GM18520 (cell line): ENCODE results near the gene LMNB1.
"Not testable (repeated sequence)": the region's sequence is repeated elsewhere in the genome, so short reads cannot be mapped to it uniquely, and the experiment has no call there.

Source experiments
- ATAC-seq: cut with Tn5 transposase; IDR thresholded peaks from one replicate; pipeline ENCODE4 v1.9.1; 2021; ENCODE audit not compliant: unreplicated experiment

The LMNB1 gene, protein sequence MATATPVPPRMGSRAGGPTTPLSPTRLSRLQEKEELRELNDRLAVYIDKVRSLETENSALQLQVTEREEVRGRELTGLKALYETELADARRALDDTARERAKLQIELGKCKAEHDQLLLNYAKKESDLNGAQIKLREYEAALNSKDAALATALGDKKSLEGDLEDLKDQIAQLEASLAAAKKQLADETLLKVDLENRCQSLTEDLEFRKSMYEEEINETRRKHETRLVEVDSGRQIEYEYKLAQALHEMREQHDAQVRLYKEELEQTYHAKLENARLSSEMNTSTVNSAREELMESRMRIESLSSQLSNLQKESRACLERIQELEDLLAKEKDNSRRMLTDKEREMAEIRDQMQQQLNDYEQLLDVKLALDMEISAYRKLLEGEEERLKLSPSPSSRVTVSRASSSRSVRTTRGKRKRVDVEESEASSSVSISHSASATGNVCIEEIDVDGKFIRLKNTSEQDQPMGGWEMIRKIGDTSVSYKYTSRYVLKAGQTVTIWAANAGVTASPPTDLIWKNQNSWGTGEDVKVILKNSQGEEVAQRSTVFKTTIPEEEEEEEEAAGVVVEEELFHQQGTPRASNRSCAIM

DNA sequence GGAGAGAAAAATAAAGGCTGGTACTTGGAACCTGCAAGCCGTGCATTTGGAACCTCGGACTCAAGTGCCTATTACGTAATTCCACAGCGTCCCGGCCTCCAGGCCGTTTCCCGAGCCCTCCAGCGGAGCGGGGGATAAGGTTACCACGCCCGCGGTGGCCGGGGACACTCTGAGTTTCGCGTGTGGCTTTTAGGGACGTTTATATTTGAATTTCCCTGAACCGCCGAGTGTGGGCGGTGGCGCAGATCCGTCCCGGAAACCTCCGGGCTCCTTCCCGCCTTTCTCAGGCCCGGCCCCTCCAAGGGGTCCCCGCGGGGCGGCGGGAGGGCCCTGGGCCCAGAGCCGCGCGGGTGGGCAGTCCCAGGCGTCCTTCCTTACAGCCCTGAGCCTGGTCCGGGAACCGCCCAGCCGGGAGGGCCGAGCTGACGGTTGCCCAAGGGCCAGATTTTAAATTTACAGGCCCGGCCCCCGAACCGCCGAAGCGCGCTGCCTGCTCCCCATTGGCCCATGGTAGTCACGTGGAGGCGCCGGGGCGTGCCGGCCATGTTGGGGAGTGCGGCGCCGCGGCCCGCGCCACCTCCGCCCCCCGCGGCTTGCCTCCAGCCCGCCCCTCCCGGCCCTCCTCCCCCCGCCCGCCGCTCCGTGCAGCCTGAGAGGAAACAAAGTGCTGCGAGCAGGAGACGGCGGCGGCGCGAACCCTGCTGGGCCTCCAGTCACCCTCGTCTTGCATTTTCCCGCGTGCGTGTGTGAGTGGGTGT lies at the start of gene LMNB1:
TSS of gene LMNB1 (plus strand) at position 638 of the 758 bp plus-strand sequence. CDS start 373 bp downstream, outside the sequence.
- peak; percentile 56 for ATAC-seq

DNA sequence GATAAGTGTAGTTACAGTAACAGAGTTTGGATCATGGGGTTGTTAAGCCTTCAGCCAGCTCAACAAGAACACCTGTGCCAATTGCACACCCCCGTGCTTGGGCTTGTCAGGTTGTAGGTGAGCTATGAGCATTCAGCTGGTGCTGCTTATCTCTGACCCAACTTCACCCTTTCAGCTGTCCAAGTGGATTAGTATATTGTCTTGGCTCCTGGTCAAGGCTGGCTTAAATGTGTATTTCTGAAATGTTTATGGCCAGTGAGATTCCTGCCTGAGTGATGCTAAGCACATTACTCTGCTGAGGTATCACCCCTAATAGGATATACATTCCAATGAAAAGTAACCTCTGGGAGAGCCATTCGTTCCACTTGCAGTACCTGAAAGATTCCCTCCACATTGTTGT lies 44.2 kb upstream of the LMNB1 start:
- no peak for ATAC-seq

DNA sequence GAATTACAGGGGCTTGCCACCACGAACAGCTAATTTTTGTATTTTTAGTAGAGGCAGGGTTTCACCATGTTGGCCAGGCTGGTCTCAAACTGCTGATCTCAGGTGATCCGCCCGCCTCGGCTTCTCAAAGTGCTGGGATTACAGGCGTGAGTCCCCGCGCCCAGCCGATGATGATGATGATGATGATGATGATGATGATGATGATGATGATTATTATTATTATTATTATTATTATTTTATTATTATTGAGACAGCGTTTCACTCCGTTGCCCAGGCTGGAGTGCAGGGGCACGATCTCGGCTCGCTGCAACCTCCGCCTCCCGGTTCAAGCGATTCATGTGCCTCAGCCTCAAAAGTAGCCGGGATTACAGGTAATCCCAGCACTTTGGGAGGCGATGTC lies 42.4 kb upstream of the LMNB1 start:
- not testable (repeated sequence) for ATAC-seq

DNA sequence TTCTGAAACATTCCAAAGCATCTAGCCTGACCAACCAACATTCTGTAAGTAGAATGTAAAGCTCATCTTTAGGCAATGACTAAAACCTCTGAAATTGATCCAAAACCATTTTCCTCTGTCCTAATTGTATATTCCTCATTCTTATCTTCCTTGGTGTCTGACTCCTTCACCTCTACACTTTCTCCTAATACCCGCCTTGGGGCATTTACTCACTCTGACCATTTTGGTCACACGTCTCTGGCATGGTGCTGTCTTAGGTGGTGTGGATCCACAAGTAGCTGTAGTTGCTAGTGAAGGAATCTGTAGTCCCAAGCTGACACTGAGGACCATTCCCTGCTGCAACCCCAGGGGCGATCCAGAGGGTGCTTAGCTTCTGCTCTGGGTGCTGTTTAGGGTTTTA lies 40.8 kb upstream of the LMNB1 start:
- no peak for ATAC-seq

DNA sequence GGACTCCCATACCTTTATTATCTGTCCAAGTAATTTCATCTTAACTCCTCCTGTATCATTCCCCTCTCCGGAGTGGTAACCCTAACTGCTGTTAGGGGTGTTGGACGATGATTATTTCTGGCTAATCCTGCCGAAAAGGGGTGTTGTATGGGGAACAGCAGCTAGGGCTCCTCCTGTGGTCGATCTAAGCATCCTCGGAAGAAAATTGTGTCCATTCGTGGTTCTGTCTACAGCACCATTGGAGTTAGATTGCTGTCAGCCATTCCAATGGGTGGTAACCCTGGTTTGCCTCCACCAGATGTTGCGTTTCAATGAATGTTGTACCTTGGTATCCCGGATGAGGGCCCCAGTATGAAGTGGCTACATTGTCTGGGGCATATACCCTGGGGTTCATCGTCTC lies 35.6 kb upstream of the LMNB1 start:
- ATAC-seq: no peak

DNA sequence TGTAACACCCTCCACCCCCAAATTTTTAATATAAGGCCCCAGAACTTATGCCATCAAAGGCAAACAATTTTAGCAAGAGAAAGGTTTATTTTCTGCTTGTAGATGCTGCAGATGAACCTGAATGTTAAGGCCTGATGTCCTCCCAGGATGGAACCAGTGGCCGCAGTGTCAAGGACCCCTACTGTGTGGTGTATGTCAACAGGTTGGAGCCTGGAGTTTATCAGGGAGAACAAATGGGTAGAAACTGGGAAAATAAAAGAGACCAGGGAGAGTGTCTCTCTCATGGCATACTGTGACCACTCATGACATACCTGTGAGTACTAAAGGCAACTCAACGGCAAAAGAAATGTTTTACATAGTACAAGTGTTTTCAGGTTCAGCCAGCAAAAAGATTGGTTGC lies 34.5 kb upstream of the LMNB1 start:
- no peak for ATAC-seq

DNA sequence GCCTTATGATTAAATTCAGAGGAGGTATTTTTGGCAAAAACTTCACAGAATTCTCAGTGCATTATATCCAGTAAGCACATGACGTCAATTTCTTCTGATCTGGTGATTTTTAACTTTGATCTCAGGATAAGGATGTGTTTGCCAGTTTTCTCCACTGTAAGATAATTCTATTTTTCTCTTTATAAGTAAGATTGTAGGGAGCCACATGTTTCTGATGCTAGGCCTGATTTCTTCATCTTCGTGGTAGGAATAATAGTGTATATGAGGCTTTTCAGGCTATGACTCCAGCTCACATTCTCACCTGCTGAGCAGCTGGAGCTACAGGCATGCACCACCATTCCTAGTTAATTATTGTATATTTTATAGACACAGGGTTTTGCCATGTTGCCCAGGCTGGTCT lies 32.1 kb upstream of the LMNB1 start:
- ATAC-seq: no peak

DNA sequence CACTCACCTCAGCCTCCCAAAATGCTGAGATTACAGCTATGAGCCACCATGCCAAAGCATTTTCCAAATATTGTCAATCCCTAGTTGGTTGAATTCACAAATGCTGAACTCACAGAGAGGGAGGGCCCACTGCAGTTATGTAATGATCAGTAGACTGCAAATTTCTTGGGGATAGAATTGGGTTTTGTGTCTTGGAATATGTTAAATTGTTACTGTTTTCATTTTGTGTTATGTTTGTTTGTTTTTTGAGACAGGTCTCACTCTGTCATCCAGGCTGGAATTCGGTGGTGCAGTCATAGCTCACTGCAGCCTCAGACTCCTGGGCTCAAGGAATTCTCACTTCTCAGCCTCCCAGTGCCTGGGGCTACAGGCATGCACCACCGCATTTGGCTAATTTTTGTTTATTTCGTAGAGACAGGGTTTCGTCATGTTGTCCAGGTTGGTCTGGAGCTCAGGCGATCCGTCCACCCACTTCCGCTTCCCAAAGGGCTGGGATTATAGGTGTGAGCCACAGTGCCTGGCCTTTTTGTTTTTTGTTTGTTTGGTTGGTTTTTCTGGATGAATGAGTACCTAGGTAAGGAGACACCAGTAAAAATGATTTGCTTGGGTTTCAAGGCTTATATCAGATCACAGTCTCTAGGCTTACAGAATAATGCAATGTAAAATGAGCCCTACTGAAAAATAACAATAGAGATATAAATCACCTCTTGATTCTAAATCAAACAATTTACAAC lies 31.5 kb upstream of the LMNB1 start:
- ATAC-seq: no peak

DNA sequence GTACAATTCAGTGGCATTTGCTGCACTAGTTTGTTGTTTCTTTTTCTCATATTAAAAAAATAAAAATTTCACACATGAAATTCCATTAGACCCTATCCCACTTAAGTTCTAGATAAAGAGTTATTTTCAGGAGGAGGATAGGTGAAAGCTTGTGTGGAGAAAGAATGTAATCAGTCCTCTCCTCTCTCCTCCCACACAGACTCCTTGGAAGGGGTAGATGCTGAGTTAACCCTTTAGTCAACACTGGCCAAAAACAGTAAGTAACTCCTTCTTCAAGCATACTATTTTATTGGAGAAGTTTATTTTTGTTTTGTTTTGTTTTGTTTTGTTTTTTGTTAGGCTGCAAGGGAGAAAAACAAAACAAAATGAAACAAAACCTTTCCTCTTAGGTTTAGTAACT lies 30.6 kb upstream of the LMNB1 start:
- no peak for ATAC-seq

DNA sequence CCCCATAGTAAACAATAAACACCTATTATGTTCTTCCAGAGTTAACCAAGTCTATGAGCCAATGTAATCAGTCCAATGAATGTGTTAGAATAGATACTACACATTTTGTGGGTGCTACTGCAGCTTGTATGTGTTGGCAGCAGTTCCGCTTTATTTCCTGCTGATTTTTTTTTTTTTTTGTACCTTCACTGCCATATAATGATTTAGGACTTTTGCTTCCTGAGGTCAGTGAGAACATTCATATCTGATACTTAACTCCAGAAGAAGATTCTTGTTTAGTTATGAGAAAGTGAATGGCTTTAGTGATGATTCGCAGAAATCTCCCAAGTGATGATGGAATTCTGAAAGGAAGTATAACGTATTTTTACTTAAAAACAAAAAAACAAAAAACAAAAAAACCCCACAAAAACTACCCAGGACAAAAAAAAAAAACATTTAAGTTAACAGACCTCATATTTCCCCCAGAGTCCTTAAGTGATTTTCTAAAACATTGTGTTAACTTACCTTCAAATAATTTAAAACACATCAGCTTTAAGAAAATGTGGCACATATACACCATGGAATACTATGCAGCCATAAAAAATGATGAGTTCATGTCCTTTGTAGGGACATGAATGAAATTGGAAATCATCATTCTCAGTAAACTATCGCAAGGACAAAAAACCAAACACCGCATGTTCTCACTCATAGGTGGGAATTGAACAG lies 24.7 kb upstream of the LMNB1 start:
- no peak for ATAC-seq

DNA sequence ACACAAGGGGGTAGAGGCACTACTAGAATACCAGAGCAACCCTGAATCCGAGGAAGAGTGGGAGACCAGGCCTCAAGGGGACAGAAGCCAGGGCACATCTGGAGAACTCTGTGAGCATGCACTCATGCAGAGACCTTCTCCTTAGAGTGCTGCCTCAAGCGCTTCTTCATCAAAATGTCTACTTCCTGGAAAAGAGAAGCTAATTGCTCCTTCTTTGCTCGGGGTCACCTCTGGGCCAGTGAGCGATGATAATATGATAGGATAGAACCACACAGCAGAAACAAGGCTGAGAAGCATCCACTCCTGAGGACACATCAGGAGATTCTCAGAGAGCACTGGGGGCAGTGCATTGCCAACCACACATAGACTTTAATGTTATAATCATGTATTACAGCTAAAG lies 23.7 kb upstream of the LMNB1 start:
- ATAC-seq: no peak

DNA sequence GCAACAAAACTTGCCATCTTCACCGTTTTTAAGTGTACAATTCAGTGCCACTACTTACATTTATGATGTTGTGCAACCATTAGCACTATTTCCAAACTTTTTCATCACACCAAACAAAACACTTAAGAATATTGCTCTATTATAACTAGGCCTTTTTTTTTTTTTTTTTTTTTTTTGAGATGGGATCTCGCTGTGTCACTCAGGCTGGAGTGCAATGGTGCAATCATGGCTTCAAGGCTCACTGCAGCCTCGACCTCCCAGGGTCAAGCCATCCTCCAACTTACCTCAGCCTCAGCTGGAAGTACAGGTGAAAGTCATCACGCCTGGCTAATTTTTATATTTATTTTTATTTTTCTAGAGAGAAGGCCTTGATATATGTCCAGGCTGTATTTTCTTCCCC lies 22.3 kb upstream of the LMNB1 start:
- ATAC-seq: no peak

DNA sequence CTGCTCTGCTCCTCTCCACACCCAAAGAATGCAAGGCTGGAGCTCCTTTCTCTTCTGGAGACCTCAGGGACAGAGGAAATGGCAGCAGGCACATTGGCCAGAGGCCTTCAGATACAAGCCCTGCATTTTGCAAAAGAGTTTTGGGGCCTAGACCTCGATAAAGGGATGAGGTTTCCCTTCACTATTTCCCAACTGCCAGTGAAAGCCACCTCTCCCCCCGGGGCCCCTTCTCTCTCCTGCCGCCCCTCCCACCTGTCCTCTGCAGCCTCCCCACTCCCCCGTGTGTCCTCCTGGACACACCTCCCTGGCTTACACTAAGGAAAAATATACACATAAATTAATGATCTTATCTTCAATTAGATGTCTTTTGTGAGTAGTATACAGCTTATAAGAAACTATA lies 21.3 kb upstream of the LMNB1 start:
- ATAC-seq: no peak

DNA sequence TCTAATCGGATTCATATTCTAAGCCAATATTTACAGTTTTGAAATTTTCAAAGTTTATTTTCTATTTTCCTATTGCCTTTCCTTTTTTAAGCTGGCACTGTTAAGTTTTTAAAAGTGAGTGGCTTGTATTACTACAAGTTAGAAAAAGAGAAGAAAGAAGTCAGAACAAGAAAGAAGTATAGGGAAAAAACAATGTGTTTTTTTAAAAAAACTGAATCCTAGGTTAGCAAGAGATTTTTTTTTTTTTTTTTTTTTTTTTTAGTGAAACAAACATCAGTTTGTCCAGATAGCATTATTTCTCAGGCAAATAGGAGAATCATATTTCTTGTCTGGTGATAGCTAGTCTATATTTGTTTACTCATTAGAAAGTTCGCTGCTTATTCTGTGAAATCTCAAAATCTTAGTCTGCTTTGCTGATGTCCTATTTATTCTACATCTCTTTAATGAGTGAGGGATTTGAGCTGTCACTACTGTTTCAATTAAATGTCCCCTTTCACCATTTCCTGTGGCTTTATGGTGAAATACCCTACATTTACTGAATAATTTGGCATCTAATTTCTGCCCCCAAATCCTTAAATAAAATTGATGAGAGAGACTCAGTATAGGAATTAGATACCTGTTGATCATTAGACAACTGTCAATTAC lies 19.1 kb upstream of the LMNB1 start:
- no peak for ATAC-seq

DNA sequence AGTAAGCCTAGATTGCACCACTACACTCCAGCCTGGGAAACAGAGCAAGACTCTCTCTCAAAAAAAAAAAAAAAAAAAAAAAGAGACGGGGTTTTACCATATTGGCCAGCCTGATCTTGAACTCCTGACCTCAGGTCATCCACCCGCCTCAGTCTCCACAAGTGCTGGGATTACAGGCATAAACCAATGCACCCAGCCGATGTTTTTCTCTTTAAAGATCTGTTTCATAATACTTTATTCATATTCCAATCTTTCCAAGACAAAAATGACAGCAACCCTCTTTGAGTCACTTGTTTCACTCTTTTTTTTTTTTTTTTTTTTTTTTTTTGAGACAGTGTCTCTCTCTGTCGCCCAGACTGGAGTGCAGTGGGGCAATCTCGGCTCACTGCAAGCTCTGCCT lies 13.6 kb upstream of the LMNB1 start:
- no peak for ATAC-seq

DNA sequence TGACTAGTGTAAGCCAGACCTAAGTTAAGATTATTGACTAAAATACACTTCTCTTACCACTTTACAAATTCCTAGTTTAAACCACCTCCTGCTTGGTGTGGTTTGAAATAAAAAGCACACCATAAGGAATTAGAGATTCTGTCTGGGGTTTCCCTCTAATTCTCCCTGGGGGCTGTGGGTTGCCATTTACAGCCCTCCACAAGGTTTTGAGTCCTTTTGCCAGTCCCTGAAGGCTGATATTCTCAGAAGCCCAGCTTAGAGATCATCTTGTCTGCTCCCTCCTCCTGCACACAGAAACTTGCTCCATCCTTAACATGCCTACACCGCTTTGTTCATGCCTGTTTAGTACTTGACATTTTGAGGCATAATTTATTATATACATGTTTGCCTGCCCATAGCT lies 7.2 kb upstream of the LMNB1 start:
- ATAC-seq: no peak

DNA sequence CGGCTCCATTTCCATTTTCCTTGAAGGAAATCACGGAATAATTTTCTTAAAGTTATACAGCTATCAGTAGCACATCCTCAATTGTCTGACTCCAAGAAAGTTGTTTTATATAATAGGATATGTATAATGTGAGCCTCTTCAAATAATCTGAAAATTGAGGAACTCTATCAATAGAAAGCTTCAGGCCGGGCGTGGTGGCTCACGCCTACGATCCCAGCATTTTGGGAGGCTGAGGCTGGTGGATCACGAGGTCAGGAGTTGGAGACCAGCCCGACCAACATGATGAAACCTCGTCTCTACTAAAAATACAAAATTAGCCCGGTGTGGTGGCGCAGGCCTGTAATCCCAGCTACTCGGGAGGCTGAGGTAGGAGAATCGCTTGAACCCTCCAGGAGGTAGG lies 3.4 kb upstream of the LMNB1 start:
- ATAC-seq: not testable (repeated sequence)

DNA sequence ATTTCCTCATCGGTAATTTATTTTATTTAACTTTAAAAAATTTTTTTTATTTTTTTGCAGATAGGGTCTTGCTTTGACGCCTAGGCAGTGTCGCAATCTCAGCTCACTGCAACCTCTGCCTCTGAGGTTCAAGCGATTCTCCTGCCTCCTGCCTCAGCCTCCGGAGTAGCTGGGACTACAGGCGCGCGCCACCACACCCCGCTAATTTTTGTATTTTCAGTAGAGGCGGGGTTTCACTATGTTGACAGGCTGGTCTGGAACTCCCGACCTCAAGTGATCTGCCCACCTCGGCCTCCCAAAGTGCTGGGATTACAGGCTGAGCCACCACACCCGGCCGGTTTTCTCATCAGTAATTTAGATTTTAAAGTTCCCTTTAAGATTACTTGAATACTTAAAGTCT lies 2.3 kb upstream of the LMNB1 start:
- ATAC-seq: not testable (repeated sequence)

DNA sequence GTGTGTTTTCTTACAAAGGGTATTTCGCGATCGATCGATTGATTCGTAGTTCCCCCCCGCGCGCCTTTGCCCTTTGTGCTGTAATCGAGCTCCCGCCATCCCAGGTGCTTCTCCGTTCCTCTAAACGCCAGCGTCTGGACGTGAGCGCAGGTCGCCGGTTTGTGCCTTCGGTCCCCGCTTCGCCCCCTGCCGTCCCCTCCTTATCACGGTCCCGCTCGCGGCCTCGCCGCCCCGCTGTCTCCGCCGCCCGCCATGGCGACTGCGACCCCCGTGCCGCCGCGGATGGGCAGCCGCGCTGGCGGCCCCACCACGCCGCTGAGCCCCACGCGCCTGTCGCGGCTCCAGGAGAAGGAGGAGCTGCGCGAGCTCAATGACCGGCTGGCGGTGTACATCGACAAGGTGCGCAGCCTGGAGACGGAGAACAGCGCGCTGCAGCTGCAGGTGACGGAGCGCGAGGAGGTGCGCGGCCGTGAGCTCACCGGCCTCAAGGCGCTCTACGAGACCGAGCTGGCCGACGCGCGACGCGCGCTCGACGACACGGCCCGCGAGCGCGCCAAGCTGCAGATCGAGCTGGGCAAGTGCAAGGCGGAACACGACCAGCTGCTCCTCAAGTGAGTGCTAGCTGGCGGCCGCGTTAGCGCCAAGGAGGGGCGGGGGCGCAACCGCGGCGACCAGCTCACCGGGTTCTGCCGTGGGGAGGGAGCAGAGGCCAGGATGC lies 480 bp downstream of the LMNB1 start:
- no peak for ATAC-seq
